Germinal center (tissue), 1 donor: ENCODE data around the gene PPP1R12B.
A peak's percentile ranks its signal among the peaks of the same experiment; 100 is the strongest.
"Not testable (repeated sequence)": the region's sequence is repeated elsewhere in the genome, so short reads cannot be mapped to it uniquely, and the experiment has no call there.

ENCODE experiments used
- DNase-seq: peaks from one replicate; pipeline ENCODE4 v3.0.0; 2012; ENCODE audit warnings: mixed read lengths, low spot score

The PPP1R12B gene

GRCh38 chr1:202531812-202532616 is 183.5 kb downstream of the PPP1R12B start:
- DNase-seq: not testable (repeated sequence)

GRCh38 chr1:202539166-202539574 is 190.7 kb downstream of the PPP1R12B start:
- DNase-seq: not testable (repeated sequence)

- DNase-seq: not testable (repeated sequence)
These were observed 191.1 kb downstream of the PPP1R12B start for GRCh38 chr1:202539583-202539982.

DNA sequence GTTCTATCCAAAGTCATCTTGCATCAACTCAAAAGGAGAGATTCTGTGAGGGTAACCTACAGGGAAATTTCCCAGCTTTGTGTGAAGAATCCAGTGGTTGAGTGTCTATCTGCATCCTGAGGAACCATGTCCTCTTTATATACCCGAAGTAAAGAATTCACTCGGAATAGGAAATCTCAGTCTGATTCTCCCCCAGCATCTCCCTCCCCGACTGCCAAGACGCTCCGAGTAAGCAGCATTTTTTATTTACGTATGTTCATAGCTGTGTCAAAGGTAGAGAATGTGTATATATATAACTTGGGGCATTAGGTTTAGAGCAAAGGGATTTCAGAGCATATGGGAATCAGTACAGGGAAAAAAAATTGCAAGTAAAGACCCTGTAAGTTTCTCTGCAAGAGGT is 191.5 kb downstream of the PPP1R12B start:
- no peak for DNase-seq

DNA sequence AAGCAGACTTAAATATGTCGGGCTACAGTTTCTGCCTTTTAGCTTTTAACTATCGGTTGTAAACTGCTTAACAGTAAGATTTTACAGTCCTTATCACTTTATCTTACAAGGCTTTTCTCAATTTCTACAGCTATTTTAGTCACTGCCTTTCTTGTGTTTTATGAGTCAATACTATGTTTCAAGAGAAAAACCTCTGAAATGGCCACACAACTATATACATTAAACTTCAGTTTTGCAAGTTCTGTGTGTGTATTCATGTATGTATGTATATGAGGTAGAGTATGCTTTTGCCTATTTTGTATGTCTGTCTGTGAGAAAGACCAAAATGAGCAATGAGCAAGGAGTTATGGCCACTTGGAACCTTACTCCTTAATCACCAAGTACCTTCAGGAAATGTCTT is 191.9 kb downstream of the PPP1R12B start:
- DNase-seq: no peak

GRCh38 chr1:202540858-202541257 is 192.4 kb downstream of the PPP1R12B start:
- DNase-seq: not testable (repeated sequence)

DNA sequence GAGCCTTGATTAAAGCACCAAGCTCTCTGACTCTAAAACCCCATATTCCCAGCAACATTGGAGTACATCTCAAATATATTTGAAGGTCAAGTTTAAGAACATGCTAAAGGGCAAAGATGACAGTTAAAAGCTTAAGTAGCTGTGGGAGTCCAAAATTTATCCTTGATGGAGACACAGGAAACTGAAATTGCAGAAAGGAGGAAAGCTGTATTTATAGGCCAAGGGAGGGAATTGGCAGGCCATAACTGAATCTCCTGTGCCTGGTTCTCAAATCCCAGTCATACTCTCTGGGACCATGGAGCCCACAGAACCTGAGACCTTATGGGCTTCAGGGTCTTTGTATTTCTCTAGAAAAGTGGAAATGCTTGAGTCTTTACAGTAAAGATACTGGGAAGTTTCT is 193.9 kb downstream of the PPP1R12B start:
- DNase-seq: not testable (repeated sequence)

DNA sequence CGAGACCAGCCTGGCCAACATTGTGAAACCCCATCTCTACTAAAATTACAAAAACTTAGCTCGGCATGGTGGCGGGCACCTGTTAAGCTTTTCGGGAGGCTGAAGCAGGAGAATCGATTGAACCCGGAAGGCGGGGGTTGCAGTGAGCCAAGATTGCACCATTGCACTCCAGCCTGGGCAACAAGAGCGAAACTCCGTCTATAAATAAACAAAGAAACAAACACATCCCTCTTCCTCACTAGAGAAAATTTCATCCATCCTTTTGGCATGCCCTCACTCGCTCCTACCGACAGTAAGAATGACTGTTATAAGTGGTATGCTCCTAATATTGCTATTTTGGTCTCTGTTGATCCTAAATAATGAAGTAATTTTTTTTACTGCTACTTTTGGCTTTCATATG is 195.0 kb downstream of the PPP1R12B start:
- DNase-seq: not testable (repeated sequence)

GRCh38 chr1:202544766-202545449 is 196.4 kb downstream of the PPP1R12B start:
- not testable (repeated sequence) for DNase-seq

- DNase-seq: not testable (repeated sequence)
These were observed 197.3 kb downstream of the PPP1R12B start for GRCh38 chr1:202545647-202546303.

GRCh38 chr1:202546377-202546776 is 197.9 kb downstream of the PPP1R12B start:
- DNase-seq: not testable (repeated sequence)

DNA sequence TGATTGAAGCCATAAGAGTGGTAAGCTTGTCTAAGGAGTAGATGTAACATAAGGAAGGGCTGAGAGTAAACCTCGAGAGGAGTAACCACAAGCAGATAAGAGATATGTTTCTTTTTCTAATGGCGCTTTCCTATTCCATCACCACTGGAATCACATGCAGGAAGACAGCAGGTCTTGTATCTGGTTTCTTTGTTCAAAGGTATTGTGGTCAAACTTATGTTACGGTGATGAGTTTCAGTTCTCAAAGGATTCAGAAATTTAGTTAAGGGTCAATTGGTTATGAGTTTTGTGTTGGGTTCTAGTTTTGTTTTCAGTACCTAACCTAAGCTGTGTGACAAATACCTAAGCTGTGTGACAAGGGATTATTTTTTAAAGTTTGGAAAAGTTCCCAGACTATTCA is 198.3 kb downstream of the PPP1R12B start:
- DNase-seq: not testable (repeated sequence)

DNA sequence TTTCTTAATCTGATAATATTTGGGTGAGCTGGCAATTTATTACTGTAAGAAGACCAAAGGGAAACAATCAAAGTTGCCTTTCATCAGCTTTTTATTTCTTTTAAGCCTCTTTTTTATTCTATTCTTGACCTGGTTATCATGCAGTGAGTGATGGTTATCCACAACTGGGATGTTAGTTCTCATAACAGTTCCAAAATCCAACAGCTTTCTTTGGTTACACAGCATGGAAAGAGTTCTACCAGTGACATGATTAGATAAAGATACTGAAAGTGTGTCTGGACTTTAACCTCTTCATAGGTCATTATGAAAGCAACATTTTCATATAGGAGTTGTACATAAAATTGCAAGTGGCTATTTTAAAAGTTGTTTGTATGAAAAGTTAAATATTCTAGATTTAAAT is 198.7 kb downstream of the PPP1R12B start:
- DNase-seq: no peak

DNA sequence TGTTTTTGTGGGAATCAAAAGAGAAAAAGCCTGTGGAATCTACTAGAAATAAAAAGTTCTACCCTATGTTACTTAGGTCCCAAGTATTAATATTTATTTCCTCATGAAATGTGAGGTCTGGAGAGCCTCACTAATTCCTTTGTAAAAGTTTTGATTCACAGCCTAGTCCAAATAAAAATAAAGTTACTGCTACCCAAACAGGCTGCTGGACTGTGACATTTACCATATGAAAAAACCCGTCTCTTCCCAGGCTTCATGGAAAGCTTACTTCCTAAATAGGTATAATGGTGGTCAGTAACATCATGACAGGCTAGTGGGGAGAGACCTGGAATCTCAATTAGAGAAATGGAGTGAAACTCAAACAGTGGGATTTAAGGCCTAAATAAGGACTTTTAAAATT is 201.6 kb downstream of the PPP1R12B start:
- not testable (repeated sequence) for DNase-seq

- no peak for DNase-seq
These were observed 203.2 kb downstream of the PPP1R12B start for GRCh38 chr1:202551683-202552082.

GRCh38 chr1:202552615-202553014 is 204.1 kb downstream of the PPP1R12B start:
- not testable (repeated sequence) for DNase-seq

DNA sequence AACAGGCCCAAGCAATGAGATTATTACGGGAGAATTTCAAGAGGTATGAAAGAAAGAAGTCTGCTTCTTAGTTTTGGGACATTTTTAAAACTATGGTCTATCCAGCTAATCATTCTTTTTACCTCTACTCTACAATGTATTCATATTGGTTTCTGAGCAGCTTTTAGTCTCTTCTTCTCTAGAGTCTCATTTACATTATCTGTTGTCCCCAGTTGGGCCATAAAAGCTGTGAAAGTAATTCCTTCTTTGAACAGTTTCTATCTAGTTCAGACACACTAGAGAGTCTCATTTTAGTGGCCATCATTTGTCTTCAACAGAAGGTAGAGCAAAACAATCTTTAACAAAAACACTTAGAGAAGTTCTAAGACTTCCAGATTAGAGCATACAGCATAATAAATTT is 204.6 kb downstream of the PPP1R12B start:
- not testable (repeated sequence) for DNase-seq

DNA sequence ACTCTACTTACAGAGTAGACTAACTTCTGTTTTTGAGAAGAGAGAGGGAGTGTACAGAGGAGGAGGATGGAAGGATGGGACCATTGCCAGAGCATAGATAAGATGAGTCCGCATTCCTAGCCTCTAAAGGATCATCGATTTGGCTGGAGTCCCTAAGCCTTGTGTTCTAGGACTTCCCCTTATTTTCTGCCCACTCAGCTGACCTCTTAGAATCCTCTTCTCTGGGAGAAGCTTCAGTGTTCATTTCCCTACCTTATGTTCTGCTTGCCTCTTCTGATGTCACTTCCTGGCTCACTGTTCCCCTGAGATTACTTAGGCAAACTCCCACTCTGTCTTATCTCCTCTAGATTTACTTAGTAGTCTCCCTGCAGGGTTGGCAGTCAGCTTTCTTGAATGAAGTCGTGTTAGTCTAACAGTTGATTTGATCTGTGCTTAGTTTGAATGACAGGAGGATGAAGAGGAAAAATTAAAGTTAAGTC is 205.1 kb downstream of the PPP1R12B start:
- DNase-seq: peak; percentile 26

DNA sequence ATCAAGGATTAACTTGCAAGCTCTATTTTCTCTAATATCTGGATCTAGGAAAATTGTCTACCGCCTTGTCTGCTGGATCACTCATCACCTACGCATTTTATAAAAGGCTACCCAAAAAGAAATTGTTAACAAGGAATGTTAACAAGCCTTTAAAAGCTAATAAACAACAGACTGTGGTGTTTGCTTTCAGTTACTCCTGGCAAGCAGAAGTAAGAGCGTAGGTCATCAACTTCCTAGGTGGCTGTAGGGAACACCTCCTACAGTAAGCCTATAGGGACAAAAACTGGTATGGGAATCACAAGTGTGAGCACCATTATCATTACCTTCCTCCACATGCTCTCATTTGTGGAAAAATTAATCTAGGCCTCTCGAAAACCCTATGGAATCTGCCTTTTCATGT is 206.1 kb downstream of the PPP1R12B start:
- not testable (repeated sequence) for DNase-seq

GRCh38 chr1:202556037-202556436 is 207.5 kb downstream of the PPP1R12B start:
- not testable (repeated sequence) for DNase-seq

DNA sequence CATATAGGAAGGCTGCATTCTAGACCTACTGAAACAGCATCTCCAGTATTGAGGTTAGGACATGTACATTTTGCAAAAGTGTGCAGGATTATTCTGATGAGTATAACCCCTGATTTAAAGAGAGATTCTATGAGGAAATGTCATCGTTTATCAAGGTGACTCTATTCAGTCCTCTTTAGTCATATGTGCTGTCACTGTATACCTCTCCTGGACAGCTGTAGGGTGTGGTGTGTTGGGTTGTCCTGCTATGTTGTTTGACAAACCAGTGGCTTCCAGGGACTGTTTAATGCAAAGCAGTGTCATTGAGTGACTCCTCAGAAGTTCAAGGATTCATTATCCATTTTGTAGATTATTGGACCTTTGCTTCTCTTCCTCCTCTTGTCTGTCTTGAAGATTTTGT is 209.2 kb downstream of the PPP1R12B start:
- DNase-seq: not testable (repeated sequence)

DNA sequence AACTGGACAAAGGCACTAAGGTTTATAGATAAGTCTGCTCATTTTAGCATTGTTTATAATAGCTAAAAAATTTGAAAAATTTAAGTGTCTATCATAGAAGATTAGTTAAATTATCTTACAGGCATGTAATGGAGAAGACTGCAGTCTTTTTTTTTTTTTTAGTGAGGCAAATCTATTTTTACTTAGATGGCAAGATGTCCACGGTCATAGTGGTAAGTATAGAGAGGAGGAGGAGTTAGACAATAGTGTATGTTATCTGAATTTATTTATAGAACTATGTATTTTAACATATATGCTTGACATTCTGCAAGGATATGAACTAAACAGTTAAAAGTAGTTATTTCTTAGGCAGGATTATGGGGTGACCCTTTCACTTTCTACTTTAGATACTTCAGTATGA is 212.7 kb downstream of the PPP1R12B start:
- no peak for DNase-seq
